HG02970 (cell line): Measurements from ENCODE around the gene CST9L.

Source experiments
- ATAC-seq: cut with Tn5 transposase; IDR thresholded peaks from one replicate; pipeline ENCODE4 v1.9.1; 2021; ENCODE audit warnings: mild to moderate bottlenecking, moderate library complexity, moderate number of reproducible peaks; ENCODE audit not compliant: unreplicated experiment, low FRiP score

CST9L gene

GRCh38 chr20:23568320-23568970 lies at the start of gene CST9L:
CST9L (minus strand) TSS chr20:23568484; CDS start chr20:23568450, 34 bp downstream.
- no peak for ATAC-seq

- no peak for ATAC-seq
Measured at GRCh38 chr20:23614163-23614562, 45.9 kb upstream of the CST9L start.

GRCh38 chr20:23613676-23614075 lies 45.4 kb upstream of the CST9L start:
- no peak for ATAC-seq

GRCh38 chr20:23612396-23612795 lies 44.1 kb upstream of the CST9L start:
- no peak for ATAC-seq

- ATAC-seq: no peak
Measured at GRCh38 chr20:23609486-23610109, 41.3 kb upstream of the CST9L start.

- ATAC-seq: no peak
Measured at GRCh38 chr20:23608251-23608846, 40.1 kb upstream of the CST9L start.

GRCh38 chr20:23607497-23608245 lies 39.4 kb upstream of the CST9L start:
- no peak for ATAC-seq

- ATAC-seq: peak; percentile 74
Measured at GRCh38 chr20:23606652-23607049, 38.4 kb upstream of the CST9L start.

GRCh38 chr20:23605867-23606651 lies 37.8 kb upstream of the CST9L start, which contains the start of gene CST9:
CST9 (minus strand) TSS chr20:23605917; CDS start chr20:23605864, 53 bp downstream.
- ATAC-seq: no peak

GRCh38 chr20:23604306-23604705 lies 36.0 kb upstream of the CST9L start:
- ATAC-seq: no peak

- no peak for ATAC-seq
Measured at GRCh38 chr20:23603321-23603720, 35.0 kb upstream of the CST9L start.

GRCh38 chr20:23602699-23603098 lies 34.4 kb upstream of the CST9L start:
- ATAC-seq: no peak

- ATAC-seq: no peak
Measured at GRCh38 chr20:23602241-23602640, 34.0 kb upstream of the CST9L start.

GRCh38 chr20:23601715-23602114 lies 33.4 kb upstream of the CST9L start:
- no peak for ATAC-seq

- no peak for ATAC-seq
Measured at GRCh38 chr20:23598481-23598880, 30.2 kb upstream of the CST9L start.

GRCh38 chr20:23596579-23597250 lies 28.4 kb upstream of the CST9L start:
- ATAC-seq: no peak

GRCh38 chr20:23595941-23596340 lies 27.7 kb upstream of the CST9L start:
- ATAC-seq: no peak

GRCh38 chr20:23588434-23589403 lies 20.4 kb upstream of the CST9L start:
- ATAC-seq: no peak

- no peak for ATAC-seq
Measured at GRCh38 chr20:23587631-23588030, 19.3 kb upstream of the CST9L start.
